GM18526 (cell line): ENCODE measurements around the gene AKAP7.

Experiments used
- POLR2A ChIP-seq: IDR thresholded peaks from 3 replicates; pipeline ENCODE4 v1.6.1; 2011; ENCODE audit not compliant: insufficient read length; ENCODE audit errors: extremely low read depth

The AKAP7 gene

DNA sequence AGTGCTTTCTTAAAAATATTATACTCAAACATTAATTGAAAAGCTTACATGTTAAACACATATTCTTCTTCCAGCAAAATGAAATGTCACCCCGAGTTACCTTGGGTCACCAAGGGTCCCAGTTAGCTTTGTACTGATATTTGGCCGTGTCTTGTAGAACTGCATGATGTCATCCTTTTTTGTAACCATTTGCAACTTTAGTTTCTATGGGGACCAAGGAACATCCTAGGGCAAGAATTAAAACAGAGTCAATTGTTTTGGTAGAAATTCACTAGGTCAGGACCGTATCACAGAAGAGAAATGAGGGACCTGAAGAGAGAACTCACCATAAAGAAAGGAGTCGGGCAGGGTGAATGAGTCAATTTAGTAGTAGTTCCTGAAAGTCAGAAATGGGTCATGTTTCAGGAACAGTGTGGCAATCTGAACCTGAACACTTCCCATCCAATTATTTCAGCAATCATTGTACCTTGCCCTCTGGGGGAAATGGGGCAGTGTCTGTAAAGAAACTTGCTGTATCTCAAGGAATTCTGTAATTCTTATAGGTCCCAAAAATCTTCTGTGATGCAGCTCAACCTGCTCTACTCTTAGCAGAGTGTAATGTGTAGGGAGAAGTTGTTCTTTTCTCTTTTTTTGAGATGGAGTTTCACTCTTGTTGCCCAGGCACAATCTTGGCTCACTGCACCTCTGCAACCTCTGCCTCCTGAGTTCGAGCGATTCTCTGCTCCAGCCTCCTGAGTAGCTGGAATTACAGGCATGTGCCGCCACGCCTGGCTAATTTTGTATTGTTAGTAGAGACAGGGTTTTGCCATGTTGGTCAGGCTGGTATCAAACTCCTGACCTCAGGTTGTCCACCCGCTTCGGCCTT, 5.3 kb upstream of the AKAP7 start:
- no peak for TF ChIP-seq POLR2A

DNA sequence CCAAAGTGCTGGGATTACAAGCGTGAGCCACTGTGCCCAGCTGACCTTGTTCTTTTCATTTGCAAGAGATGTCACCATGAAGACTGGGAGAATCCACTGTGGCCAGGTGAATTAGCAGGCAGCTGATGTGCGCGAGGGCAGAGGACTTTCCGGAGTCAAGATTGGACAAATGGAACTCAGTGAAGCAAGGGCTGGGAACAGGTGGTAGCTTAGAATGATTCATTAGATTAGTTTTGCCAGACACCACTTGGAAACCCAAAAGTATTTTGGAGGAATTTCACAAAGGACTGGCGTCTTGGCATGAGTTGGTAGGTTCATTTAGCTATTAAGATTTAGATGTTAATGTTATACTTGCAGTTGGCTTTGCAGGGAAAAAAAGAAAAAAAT, 4.7 kb upstream of the AKAP7 start:
- TF ChIP-seq POLR2A, result no peak

DNA sequence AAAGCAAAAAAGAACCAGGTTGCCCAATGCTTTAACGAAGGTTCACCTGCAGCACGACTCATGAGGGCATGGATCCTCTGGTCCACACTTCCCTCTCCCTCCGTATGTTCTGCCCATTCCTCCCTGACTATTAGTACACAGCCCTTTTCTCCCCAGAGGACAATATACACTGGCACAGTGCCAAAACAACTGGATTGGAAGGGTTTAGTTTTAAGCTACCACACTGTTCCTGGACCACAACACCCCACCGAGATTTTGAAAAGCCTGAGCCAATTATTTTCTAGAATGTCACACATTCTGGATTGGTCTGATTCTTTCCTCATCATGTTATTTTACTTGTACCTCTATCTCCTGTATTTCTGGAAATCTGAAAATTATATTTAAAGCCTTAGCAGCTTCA, 2.9 kb upstream of the AKAP7 start:
- no peak for TF ChIP-seq POLR2A

GRCh38 chr6:131134220-131134979, 867 bp upstream of the AKAP7 start:
- no peak for TF ChIP-seq POLR2A

- TF ChIP-seq POLR2A, result no peak
Observed at GRCh38 chr6:131134980-131135243, 355 bp upstream of the AKAP7 start.

DNA sequence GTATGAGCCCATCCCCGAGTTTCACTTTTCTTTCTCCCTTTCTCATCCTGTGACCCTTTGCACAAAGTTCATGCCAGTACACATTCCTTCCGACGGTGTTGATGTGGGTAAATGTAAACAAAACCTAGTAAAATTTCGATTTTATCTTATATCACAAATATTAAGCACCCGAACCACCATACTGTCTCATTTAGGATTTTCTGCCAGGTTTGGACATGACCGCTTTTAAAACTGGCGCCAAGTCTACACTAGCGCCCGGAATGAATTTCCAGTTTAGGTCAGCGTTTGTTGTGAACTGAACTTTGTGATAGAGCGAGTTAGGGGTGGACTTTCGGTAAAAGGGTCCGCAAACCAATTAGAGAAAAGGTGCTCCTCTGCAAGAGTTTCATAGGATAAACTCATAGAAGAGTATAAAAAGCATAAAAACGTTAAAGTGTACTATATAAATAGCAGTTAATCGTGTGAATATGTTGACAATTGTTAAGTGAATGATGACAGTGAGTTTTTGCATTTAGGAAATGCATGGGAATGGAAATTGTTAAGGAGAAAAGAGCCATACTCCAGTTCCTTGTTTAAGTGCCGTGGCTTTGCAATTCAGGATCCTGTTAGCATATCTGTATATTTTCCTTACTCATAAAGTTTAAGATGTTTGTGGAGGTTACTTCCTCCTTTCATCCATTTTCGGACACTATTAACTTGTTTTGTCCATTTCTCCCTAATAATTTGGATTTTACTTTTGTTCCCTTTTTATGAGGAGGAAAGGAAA, 937 bp downstream of the AKAP7 start:
- TF ChIP-seq POLR2A, result no peak

DNA sequence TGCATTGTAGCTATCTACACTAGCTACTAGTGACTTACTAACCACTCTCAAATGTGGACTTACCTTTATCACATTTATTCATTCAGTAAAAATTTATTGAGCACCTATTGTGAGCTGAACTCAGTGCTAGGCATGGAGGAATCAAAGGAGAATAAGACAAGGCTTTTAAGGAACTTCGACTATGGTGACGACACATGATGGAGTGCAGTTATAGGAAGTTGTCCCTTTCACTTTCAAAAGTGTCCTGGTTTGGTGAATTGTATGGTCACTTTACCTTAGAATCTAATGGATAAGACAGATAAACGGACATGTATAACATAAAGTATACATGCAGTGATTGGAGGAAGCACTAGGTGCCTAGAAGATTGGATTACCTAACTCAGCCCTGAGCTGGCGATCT, 4.3 kb downstream of the AKAP7 start:
- TF ChIP-seq POLR2A, result no peak

DNA sequence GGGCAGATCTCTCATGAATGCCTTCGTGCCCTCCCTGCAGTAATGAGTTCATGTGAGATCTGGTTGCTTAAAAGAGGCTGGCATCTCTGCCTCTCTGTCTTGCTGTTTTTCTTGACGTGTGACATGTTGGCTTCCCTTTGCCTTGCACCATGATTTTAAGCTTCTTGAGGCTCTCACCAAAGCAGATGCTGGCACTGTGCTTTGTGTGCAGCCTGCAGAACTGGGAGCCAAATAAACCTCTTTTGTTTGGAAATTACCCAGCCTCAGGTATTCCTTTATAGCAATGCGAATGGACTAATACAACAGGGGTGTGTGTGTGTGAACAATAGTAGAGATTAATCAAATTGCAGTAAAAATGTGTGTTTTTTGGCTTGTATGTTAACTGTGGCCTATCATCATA, 8.1 kb downstream of the AKAP7 start:
- no peak for TF ChIP-seq POLR2A

DNA sequence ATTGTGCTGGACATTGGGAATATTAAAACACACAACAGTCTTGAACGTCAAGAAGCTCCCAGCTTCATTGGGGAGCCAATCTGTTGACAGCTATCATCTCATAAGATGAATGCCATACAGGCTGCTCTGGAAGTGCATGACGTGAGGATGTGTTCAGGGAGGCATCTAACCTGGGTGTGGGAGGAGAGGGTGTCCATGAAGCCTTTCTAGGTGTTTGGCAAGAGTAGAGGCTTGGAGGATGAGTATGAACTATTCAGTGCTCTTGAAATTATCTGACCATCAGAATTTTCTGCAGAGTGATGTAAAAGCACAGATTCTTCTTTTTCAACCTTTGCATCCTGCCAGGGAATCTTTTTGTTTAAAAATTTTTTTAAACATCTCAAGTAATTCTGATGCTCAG, 11.6 kb downstream of the AKAP7 start:
- TF ChIP-seq POLR2A, result no peak

- no peak for TF ChIP-seq POLR2A
Observed at GRCh38 chr6:131156411-131156810, 21.1 kb downstream of the AKAP7 start.

DNA sequence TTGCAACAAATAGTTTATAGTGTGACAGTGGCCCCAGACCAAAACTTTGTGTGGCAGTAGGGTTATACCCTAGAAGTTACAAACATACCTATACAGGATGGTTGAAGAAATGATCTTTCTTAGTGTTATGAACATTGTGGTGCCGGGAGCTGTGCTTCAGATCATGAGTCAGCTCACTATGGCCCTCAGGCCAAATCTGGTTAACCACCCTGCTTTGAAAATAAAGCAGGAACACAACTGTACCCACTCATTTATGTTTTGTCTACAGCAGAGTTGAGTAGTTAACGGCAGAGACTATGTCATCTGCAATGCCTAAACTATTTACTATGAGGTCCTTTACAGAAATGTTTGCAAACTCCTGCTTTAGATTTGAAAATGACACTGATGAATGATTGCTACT, 24.3 kb downstream of the AKAP7 start:
- TF ChIP-seq POLR2A, result no peak

- no peak for TF ChIP-seq POLR2A
Observed at GRCh38 chr6:131160254-131160758, 25.0 kb downstream of the AKAP7 start.

DNA sequence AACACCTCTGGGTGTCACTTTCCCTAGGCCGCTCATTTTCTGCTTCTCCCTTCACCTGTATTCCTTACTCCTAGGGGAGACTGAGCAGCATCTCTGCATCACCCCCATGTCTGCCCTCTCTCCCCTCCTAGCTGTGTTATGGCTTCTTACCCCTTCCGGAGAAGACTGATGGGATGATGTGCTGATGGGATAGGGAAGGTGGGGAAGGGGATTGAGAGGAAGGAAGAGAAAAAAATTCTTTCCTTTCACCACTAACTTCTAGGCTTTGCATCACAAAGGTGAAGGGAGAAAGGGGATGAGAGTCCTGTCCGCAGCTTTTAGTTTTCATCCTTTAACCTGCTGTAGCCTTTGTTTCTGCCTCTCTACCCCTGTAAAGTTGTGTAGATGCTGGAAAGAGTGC, 26.7 kb downstream of the AKAP7 start:
- no peak for TF ChIP-seq POLR2A

GRCh38 chr6:131163886-131164285, 28.6 kb downstream of the AKAP7 start:
- no peak for TF ChIP-seq POLR2A

- no peak for TF ChIP-seq POLR2A
Observed at GRCh38 chr6:131164506-131164905, 29.2 kb downstream of the AKAP7 start.

- TF ChIP-seq POLR2A, result no peak
Observed at GRCh38 chr6:131167773-131168172, 32.5 kb downstream of the AKAP7 start.
